Fibroblast of pulmonary artery (primary cell): ENCODE measurements around the gene CCL17.

Experiments used
- DNase-seq: peaks from one replicate; pipeline ENCODE4 v3.0.0-alpha.2; 2010; ENCODE audit warnings: low read depth
- H3K4me3 ChIP-seq: replicated peaks from 2 replicates; pipeline ENCODE4 v1.5.1; 2011; ENCODE audit warnings: low read depth, mild to moderate bottlenecking, control low read depth, low read length, moderate library complexity
- CTCF ChIP-seq: IDR thresholded peaks from 2 replicates; pipeline ENCODE4 v1.5.1; 2011; ENCODE audit warnings: mild to moderate bottlenecking, control low read depth, low read length, inconsistent platforms; ENCODE audit errors: missing control alignments

Gene CCL17

GRCh38 chr16:57464523-57464922 is 60.0 kb downstream of the CCL17 start:
- no peak for TF ChIP-seq CTCF
- no peak overlapping the region for H3K4me3 ChIP-seq
- no peak for DNase-seq
